Activated CD4-positive, CD25-positive, alpha-beta regulatory T cell (primary cell): Measurements from ENCODE around the gene CAPG.
A peak's percentile ranks its signal among the peaks of the same experiment; 100 is the strongest.
"Not testable (repeated sequence)": the region's sequence is repeated elsewhere in the genome, so short reads cannot be mapped to it uniquely, and the experiment has no call there.

ENCODE experiments used
- DNase-seq, 4 experiments: peaks; one replicate each; lab custom pipeline; 2025; lab: John Stamatoyannopoulos, UW

CAPG gene

GRCh38 chr2:85396531-85397470 lies 13.4 kb downstream of the CAPG start:
- no peak for DNase-seq

GRCh38 chr2:85395912-85396475 lies 14.2 kb downstream of the CAPG start:
- DNase-seq: no peak

GRCh38 chr2:85394976-85395375 lies 15.2 kb downstream of the CAPG start:
- DNase-seq: no peak

- DNase-seq: no peak
Measured at GRCh38 chr2:85394261-85394681, 15.9 kb downstream of the CAPG start.

- DNase-seq: no peak
Measured at GRCh38 chr2:85393836-85394235, 16.3 kb downstream of the CAPG start.

GRCh38 chr2:85390941-85391669 lies 19.1 kb downstream of the CAPG start:
- DNase-seq: peak; percentile 25 to 44 (median 34)

GRCh38 chr2:85388878-85389538 lies 21.2 kb downstream of the CAPG start:
- no peak for DNase-seq

- DNase-seq: no peak
Measured at GRCh38 chr2:85387754-85388153, 22.4 kb downstream of the CAPG start.

- DNase-seq: no peak
Measured at GRCh38 chr2:85385746-85386145, 24.4 kb downstream of the CAPG start.

- no peak for DNase-seq
Measured at GRCh38 chr2:85383850-85384249, 26.3 kb downstream of the CAPG start.

GRCh38 chr2:85383151-85383550 lies 27.0 kb downstream of the CAPG start:
- DNase-seq: not testable (repeated sequence)

- DNase-seq: no peak
Measured at GRCh38 chr2:85380048-85380447, 30.1 kb downstream of the CAPG start.

- DNase-seq: no peak
Measured at GRCh38 chr2:85378257-85378656, 31.9 kb downstream of the CAPG start.

GRCh38 chr2:85377083-85377482 lies 33.1 kb downstream of the CAPG start:
- DNase-seq: no peak

- no peak for DNase-seq
Measured at GRCh38 chr2:85376291-85377065, 33.7 kb downstream of the CAPG start.

GRCh38 chr2:85371045-85371444 lies 39.1 kb downstream of the CAPG start:
- DNase-seq: no peak

GRCh38 chr2:85369500-85369899 lies 40.7 kb downstream of the CAPG start:
- no peak for DNase-seq

GRCh38 chr2:85368921-85369320 lies 41.2 kb downstream of the CAPG start:
- no peak for DNase-seq

- DNase-seq: no peak
Measured at GRCh38 chr2:85367180-85367579, 43.0 kb downstream of the CAPG start.

- not testable (repeated sequence) for DNase-seq
Measured at GRCh38 chr2:85362653-85363387, 47.3 kb downstream of the CAPG start.

GRCh38 chr2:85357736-85358135 lies 52.4 kb downstream of the CAPG start:
- DNase-seq: no peak
